IPS-18a (cell line): ENCODE measurements around the gene GRIN2A.

ENCODE experiments used
- H3K27ac ChIP-seq: one replicate; pipeline ENCODE4 v1.5.1; 2013; ENCODE audit warnings: low read length
- H3K27me3 ChIP-seq: one replicate; pipeline ENCODE4 v1.6.1; 2013; ENCODE audit warnings: mild to moderate bottlenecking, low read length; ENCODE audit not compliant: control insufficient read depth, insufficient read depth
- H3K36me3 ChIP-seq: one replicate; pipeline ENCODE4 v1.6.1; 2013; ENCODE audit warnings: low read depth, low read length; ENCODE audit not compliant: control insufficient read depth
- H3K4me1 ChIP-seq: one replicate; pipeline ENCODE4 v1.6.1; 2013; ENCODE audit warnings: low read depth, low read length; ENCODE audit not compliant: control insufficient read depth
- H3K4me3 ChIP-seq: one replicate; pipeline ENCODE4 v1.5.1; 2013; ENCODE audit warnings: low read length
- H3K9ac ChIP-seq: one replicate; pipeline ENCODE4 v1.6.1; 2013; ENCODE audit warnings: mild to moderate bottlenecking, low read length, moderate library complexity
- H3K9me3 ChIP-seq: one replicate; pipeline ENCODE4 v1.6.1; 2013; ENCODE audit warnings: low read depth, low read length; ENCODE audit not compliant: control insufficient read depth

GRIN2A gene

GRCh38 chr16:10080051-10080772, 102.0 kb downstream of the GRIN2A start:
- Histone ChIP-seq H3K27me3 (peaks cover 5% of the 10 kb centered on the region), H3K4me1 (peaks cover 7% of the 10 kb centered on the region), H3K27ac (no peak overlapping the region), H3K4me3 (no peak overlapping the region), H3K9ac (no peak overlapping the region), H3K9me3 (no peaks in the 10 kb centered on the region), H3K36me3 (no peaks in the 10 kb centered on the region)

GRCh38 chr16:10078541-10078949, 103.7 kb downstream of the GRIN2A start:
- Histone ChIP-seq H3K27me3 (peaks cover 5% of the 10 kb centered on the region), H3K9ac (no peak overlapping the region), H3K36me3 (no peaks in the 10 kb centered on the region), H3K4me1 (peaks cover 7% of the 10 kb centered on the region), H3K27ac (no peak overlapping the region), H3K4me3 (no peak overlapping the region), H3K9me3 (no peaks in the 10 kb centered on the region)

GRCh38 chr16:10077861-10078260, 104.4 kb downstream of the GRIN2A start:
- Histone ChIP-seq H3K27ac (no peak overlapping the region), H3K4me1 (peaks cover 7% of the 10 kb centered on the region), H3K9me3 (no peaks in the 10 kb centered on the region), H3K27me3 (peaks cover 5% of the 10 kb centered on the region), H3K9ac (no peak overlapping the region), H3K36me3 (no peaks in the 10 kb centered on the region), H3K4me3 (no peak overlapping the region)

- peaks cover 7% of the 10 kb centered on the region for H3K4me1 ChIP-seq
- H3K27ac ChIP-seq, result no peak overlapping the region
- no peaks in the 10 kb centered on the region for H3K36me3 ChIP-seq
- peaks cover 5% of the 10 kb centered on the region for H3K27me3 ChIP-seq
- H3K9me3 ChIP-seq, result no peaks in the 10 kb centered on the region
- no peak overlapping the region for H3K4me3 ChIP-seq
- no peak overlapping the region for H3K9ac ChIP-seq
Observed at GRCh38 chr16:10076037-10076436, 106.2 kb downstream of the GRIN2A start.

- no peak overlapping the region for H3K27ac ChIP-seq
- no peak overlapping the region for H3K9ac ChIP-seq
- no peaks in the 10 kb centered on the region for H3K4me1 ChIP-seq
- H3K4me3 ChIP-seq, result no peak overlapping the region
- no peaks in the 10 kb centered on the region for H3K27me3 ChIP-seq
- no peaks in the 10 kb centered on the region for H3K36me3 ChIP-seq
- no peaks in the 10 kb centered on the region for H3K9me3 ChIP-seq
Observed at GRCh38 chr16:10070591-10070990, 111.6 kb downstream of the GRIN2A start.

- no peak overlapping the region for H3K4me3 ChIP-seq
- H3K27me3 ChIP-seq, result no peaks in the 10 kb centered on the region
- H3K9ac ChIP-seq, result no peak overlapping the region
- H3K27ac ChIP-seq, result no peak overlapping the region
- H3K36me3 ChIP-seq, result no peaks in the 10 kb centered on the region
- H3K4me1 ChIP-seq, result no peaks in the 10 kb centered on the region
- H3K9me3 ChIP-seq, result no peaks in the 10 kb centered on the region
Observed at GRCh38 chr16:10069374-10069773, 112.9 kb downstream of the GRIN2A start.

- H3K9me3 ChIP-seq, result no peaks in the 10 kb centered on the region
- no peaks in the 10 kb centered on the region for H3K4me1 ChIP-seq
- no peaks in the 10 kb centered on the region for H3K27me3 ChIP-seq
- H3K27ac ChIP-seq, result no peak overlapping the region
- H3K36me3 ChIP-seq, result no peaks in the 10 kb centered on the region
- H3K4me3 ChIP-seq, result no peak overlapping the region
- H3K9ac ChIP-seq, result no peak overlapping the region
Observed at GRCh38 chr16:10067835-10068234, 114.4 kb downstream of the GRIN2A start.

- Histone ChIP-seq H3K36me3 (no peaks in the 10 kb centered on the region), H3K9ac (no peak overlapping the region), H3K4me1 (no peaks in the 10 kb centered on the region), H3K4me3 (no peak overlapping the region), H3K27ac (no peak overlapping the region), H3K27me3 (no peaks in the 10 kb centered on the region), H3K9me3 (no peaks in the 10 kb centered on the region)
Observed at GRCh38 chr16:10067406-10067805, 114.8 kb downstream of the GRIN2A start.

- no peaks in the 10 kb centered on the region for H3K4me1 ChIP-seq
- H3K27ac ChIP-seq, result no peak overlapping the region
- H3K27me3 ChIP-seq, result no peaks in the 10 kb centered on the region
- H3K9me3 ChIP-seq, result no peaks in the 10 kb centered on the region
- H3K36me3 ChIP-seq, result no peaks in the 10 kb centered on the region
- no peak overlapping the region for H3K4me3 ChIP-seq
- no peak overlapping the region for H3K9ac ChIP-seq
Observed at GRCh38 chr16:10065019-10065418, 117.2 kb downstream of the GRIN2A start.

- H3K4me3 ChIP-seq, result no peak overlapping the region
- H3K36me3 ChIP-seq, result no peaks in the 10 kb centered on the region
- no peaks in the 10 kb centered on the region for H3K27me3 ChIP-seq
- no peak overlapping the region for H3K9ac ChIP-seq
- no peak overlapping the region for H3K27ac ChIP-seq
- H3K9me3 ChIP-seq, result no peaks in the 10 kb centered on the region
- no peaks in the 10 kb centered on the region for H3K4me1 ChIP-seq
Observed at GRCh38 chr16:10048850-10049249, 133.4 kb downstream of the GRIN2A start.

GRCh38 chr16:10045947-10046346, 136.3 kb downstream of the GRIN2A start:
- Histone ChIP-seq H3K9me3 (no peaks in the 10 kb centered on the region), H3K9ac (no peak overlapping the region), H3K27ac (no peak overlapping the region)

GRCh38 chr16:10045291-10045775, 136.9 kb downstream of the GRIN2A start:
- H3K9ac ChIP-seq, result no peak overlapping the region
- H3K4me1 ChIP-seq, result no peaks in the 10 kb centered on the region
- no peaks in the 10 kb centered on the region for H3K9me3 ChIP-seq
- no peaks in the 10 kb centered on the region for H3K36me3 ChIP-seq
- H3K27ac ChIP-seq, result no peak overlapping the region
- no peak overlapping the region for H3K4me3 ChIP-seq
- H3K27me3 ChIP-seq, result no peaks in the 10 kb centered on the region

More at GRCh38 chr16:10045947-10046346, 136.3 kb downstream of the GRIN2A start:
- Histone ChIP-seq H3K27me3 (no peaks in the 10 kb centered on the region), H3K4me3 (no peak overlapping the region), H3K36me3 (no peaks in the 10 kb centered on the region), H3K4me1 (no peaks in the 10 kb centered on the region)
